D721Med (cell line): ENCODE results near the gene IDS.

Source experiments
- DNase-seq: peaks from one replicate; pipeline ENCODE4 v3.0.0; 2011; ENCODE audit warnings: low spot score; ENCODE audit not compliant: insufficient read length
- FAIRE-seq: peaks from 2 replicates; lab custom pipeline; 2011; peaks lifted over from hg19 to GRCh38; lab: Jason Lieb, UNC
- CTCF ChIP-seq: IDR thresholded peaks from 2 replicates; pipeline ENCODE4 v1.5.1; 2012; ENCODE audit warnings: mild to moderate bottlenecking, control low read depth; ENCODE audit not compliant: insufficient read depth; ENCODE audit errors: missing control alignments

Gene IDS

GRCh38 chrX:149471397-149471796 is 33.7 kb downstream of the IDS start:
- no peak for FAIRE-seq
- no peak for TF ChIP-seq CTCF
- no peak for DNase-seq

DNA sequence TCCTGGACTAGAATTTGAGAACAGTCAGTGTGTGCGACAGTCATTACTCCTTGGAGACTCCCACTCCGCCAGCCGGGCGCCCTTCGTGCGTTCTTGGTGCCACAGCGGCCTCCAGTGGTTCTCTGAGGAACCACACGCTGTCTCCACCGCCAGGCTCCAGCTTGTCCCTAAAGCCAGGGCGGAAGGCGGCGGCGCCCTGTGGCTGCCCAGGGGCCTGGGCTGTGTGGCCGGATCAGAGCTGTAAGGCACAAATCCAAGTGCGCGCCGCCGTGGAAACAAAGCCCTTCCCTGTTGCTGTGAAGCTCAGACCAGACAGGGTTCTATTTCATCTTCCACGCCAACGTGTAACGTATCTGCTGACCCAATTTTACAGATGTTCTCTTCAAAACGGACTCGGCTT is 34.2 kb downstream of the IDS start:
- TF ChIP-seq CTCF, result peak; percentile 51
- no peak for FAIRE-seq
- peak; percentile 35 for DNase-seq

GRCh38 chrX:149469406-149469805 is 35.7 kb downstream of the IDS start:
- no peak for DNase-seq
- FAIRE-seq, result no peak
- TF ChIP-seq CTCF, result no peak

DNA sequence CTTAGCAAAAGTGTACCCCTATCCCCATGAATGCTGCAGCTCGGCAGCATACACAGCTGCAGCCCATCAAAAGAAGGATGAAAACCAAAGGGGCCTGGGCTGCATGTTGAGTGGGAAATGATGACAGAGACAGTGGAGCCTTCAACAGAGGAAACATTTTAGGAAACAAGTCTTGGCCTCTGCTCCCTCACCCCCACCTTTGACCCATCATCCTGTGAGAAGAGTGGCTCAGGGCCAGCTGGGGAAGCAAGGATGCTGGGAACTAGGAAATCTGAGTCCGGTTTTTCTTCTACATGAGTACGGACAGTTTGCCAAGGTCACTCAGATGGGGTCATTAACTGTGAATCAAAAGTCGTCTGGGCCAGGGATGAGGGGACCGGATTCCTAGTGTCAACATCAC is 37.2 kb downstream of the IDS start:
- TF ChIP-seq CTCF, result no peak
- FAIRE-seq, result no peak
- DNase-seq, result no peak

DNA sequence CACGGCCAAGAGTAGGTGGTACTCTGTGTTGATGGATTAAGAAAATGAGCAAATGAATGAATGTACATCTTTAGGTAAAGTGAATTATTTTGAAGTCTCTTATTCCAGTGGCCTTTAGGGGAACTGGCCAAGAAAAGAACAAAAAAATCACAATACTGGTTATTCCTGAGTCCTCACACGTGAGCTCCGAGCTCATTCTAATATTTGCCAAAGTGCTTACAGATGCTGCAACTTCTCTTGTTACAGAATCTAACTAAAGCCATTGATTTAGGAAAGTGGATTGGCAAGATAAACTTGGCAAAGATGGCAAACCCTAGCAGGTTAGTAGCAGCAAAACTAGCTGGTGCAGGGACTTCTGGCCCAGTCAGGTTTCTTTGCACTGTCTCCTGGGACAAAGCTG is 37.6 kb downstream of the IDS start:
- DNase-seq (no peak), FAIRE-seq (no peak)
- TF ChIP-seq CTCF, result no peak

DNA sequence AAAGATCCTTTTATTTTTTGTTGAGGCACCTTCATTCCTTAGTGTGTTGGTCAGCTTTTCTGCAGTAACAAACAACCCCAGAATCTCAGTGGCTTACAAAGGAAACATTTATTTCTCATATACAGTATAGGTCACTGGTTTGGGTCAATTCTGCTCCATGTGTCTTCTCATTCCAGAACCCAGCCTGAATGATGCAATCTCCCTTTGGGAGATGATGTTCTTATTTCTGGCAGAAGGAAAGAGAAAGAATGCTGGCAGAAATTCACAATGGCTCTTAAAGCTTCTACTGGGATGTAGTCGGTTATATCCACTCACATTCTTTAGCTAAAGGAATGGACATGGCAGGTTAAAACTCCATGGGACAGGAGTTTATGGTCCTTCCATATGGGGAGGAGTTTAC is 42.3 kb downstream of the IDS start:
- FAIRE-seq (no peak), DNase-seq (no peak)
- no peak for TF ChIP-seq CTCF

- no peak for TF ChIP-seq CTCF
- FAIRE-seq, result no peak
- no peak for DNase-seq
These were observed 43.4 kb downstream of the IDS start for GRCh38 chrX:149461746-149462145.
